HepG2 (cell line): Measurements from ENCODE around the gene OAF. TPM values are rescaled to one million over a fixed set of nuclear protein-coding genes. Genes with fewer than 3 reads are reported as not detected.

Source experiments
- CAMTA2 ChIP-seq: sonication (generic); formaldehyde crosslinking; IDR thresholded peaks from 2 replicates; pipeline ENCODE4 v1.4.0; 2020; ENCODE audit warnings: mild to moderate bottlenecking, missing genetic modification reagents, borderline replicate concordance
- CCDC6 ChIP-seq: sonication (generic); formaldehyde crosslinking; IDR thresholded peaks from 2 replicates; pipeline ENCODE4 v1.8.1; 2022; ENCODE audit warnings: mild to moderate bottlenecking, missing genetic modification reagents, moderate library complexity
- GTF2F1 ChIP-seq: fragments of 150-350 bp; IDR thresholded peaks from 2 replicates; pipeline ENCODE4 v1.6.1; 2014; ENCODE audit warnings: low read length
- ZNF775 ChIP-seq: sonication (generic); formaldehyde crosslinking; IDR thresholded peaks from 2 replicates; pipeline ENCODE4 v1.4.0; 2020; ENCODE audit warnings: missing genetic modification reagents, mild to moderate bottlenecking, moderate library complexity, borderline replicate concordance
- ZNF850 ChIP-seq: sonication (generic); formaldehyde crosslinking; conservative IDR thresholded peaks from 2 replicates; pipeline ENCODE4 v1.9.0; 2021; ENCODE audit warnings: mild to moderate bottlenecking, missing genetic modification reagents
- polyA plus RNA-seq, 8 experiments: library from polyadenylated mRNA; depleted of rRNA in 3 of 8; stranded (reverse) in 7 of 8; unstranded in 1 of 8; fragments of >200 nt; fragmentation: Illumina TruSeq in 4 of 8; extraction: Trizol in 4 of 8; gene quantifications; 2 replicates each; pipeline versions ENCODE4 v1.2.1 to v1.2.3, GENCODE V29; 2011 to 2016; ENCODE audit warnings: low read depth in 4 of 8, missing spikeins in 1 of 8, mixed read lengths in 1 of 8; ENCODE audit not compliant: insufficient read depth in 1 of 8
- total RNA-seq, 5 experiments: library from RNA; depleted of rRNA; stranded (reverse); fragments of >200 nt; fragmentation: Illumina TruSeq; extraction: Trizol; gene quantifications; 2 replicates each; pipeline ENCODE4 v1.2.3, GENCODE V29; 2016; ENCODE audit warnings: low read depth in 1 of 5
- TF ChIP-seq, protein P1 (sequence below): sonication (generic); formaldehyde crosslinking; IDR thresholded peaks from 2 replicates; pipeline ENCODE4 v1.4.0; 2020; ENCODE audit warnings: missing genetic modification reagents
- TF ChIP-seq, protein P2 (sequence below): sonication (generic); formaldehyde crosslinking; IDR thresholded peaks from 2 replicates; pipeline ENCODE4 v1.5.0; 2020; ENCODE audit warnings: mild to moderate bottlenecking, missing genetic modification reagents, borderline replicate concordance

The OAF gene
- total and polyA plus RNA-seq, 2 of the 13 experiments (the other 11 are each of a cell fraction or from before 2014, with no cell fraction given) = 63.7 to 94.6 TPM

DNA sequence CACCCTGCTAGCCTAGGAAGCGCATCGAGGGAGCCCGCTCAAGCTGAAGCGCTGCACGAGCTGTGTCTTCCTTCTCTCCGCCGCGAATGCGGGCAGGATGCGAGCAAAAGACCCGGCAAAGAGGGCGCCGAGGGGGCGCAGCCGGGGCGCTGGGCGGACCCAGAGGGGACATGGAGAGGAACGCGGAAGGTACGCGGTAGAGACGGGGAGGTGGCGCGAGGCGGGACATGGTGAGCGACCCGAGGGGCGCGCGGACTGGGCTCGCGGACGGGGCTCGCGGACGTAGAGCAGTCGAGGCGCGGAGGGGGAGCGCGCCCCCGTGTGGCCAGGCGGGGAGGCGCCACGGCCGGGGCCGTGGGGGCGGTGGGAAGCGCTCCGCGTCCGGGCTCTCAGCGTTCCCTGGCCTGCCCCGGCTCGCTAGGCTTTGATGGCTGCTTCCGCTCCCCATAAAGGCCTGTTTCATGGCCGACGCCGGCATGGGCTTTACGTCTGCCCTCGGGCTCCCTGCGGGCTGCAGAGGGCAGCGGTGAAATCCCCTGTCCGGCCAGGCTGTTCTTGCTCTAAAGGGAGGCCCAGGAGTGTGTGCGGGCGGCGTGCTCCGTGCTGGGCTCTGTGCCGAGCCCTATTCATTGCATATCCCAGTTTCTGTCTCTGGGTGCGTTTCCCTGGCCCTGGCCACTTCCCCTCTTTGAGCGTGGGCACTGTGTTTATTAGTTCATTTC lies 41.7 kb upstream of the OAF start (continued):
- TF ChIP-seq, protein P1, sequence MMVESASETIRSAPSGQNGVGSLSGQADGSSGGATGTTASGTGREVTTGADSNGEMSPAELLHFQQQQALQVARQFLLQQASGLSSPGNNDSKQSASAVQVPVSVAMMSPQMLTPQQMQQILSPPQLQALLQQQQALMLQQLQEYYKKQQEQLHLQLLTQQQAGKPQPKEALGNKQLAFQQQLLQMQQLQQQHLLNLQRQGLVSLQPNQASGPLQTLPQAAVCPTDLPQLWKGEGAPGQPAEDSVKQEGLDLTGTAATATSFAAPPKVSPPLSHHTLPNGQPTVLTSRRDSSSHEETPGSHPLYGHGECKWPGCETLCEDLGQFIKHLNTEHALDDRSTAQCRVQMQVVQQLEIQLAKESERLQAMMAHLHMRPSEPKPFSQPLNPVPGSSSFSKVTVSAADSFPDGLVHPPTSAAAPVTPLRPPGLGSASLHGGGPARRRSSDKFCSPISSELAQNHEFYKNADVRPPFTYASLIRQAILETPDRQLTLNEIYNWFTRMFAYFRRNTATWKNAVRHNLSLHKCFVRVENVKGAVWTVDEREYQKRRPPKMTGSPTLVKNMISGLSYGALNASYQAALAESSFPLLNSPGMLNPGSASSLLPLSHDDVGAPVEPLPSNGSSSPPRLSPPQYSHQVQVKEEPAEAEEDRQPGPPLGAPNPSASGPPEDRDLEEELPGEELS (CRISPR knock-in tag) = no peak
- TF ChIP-seq, protein P2, sequence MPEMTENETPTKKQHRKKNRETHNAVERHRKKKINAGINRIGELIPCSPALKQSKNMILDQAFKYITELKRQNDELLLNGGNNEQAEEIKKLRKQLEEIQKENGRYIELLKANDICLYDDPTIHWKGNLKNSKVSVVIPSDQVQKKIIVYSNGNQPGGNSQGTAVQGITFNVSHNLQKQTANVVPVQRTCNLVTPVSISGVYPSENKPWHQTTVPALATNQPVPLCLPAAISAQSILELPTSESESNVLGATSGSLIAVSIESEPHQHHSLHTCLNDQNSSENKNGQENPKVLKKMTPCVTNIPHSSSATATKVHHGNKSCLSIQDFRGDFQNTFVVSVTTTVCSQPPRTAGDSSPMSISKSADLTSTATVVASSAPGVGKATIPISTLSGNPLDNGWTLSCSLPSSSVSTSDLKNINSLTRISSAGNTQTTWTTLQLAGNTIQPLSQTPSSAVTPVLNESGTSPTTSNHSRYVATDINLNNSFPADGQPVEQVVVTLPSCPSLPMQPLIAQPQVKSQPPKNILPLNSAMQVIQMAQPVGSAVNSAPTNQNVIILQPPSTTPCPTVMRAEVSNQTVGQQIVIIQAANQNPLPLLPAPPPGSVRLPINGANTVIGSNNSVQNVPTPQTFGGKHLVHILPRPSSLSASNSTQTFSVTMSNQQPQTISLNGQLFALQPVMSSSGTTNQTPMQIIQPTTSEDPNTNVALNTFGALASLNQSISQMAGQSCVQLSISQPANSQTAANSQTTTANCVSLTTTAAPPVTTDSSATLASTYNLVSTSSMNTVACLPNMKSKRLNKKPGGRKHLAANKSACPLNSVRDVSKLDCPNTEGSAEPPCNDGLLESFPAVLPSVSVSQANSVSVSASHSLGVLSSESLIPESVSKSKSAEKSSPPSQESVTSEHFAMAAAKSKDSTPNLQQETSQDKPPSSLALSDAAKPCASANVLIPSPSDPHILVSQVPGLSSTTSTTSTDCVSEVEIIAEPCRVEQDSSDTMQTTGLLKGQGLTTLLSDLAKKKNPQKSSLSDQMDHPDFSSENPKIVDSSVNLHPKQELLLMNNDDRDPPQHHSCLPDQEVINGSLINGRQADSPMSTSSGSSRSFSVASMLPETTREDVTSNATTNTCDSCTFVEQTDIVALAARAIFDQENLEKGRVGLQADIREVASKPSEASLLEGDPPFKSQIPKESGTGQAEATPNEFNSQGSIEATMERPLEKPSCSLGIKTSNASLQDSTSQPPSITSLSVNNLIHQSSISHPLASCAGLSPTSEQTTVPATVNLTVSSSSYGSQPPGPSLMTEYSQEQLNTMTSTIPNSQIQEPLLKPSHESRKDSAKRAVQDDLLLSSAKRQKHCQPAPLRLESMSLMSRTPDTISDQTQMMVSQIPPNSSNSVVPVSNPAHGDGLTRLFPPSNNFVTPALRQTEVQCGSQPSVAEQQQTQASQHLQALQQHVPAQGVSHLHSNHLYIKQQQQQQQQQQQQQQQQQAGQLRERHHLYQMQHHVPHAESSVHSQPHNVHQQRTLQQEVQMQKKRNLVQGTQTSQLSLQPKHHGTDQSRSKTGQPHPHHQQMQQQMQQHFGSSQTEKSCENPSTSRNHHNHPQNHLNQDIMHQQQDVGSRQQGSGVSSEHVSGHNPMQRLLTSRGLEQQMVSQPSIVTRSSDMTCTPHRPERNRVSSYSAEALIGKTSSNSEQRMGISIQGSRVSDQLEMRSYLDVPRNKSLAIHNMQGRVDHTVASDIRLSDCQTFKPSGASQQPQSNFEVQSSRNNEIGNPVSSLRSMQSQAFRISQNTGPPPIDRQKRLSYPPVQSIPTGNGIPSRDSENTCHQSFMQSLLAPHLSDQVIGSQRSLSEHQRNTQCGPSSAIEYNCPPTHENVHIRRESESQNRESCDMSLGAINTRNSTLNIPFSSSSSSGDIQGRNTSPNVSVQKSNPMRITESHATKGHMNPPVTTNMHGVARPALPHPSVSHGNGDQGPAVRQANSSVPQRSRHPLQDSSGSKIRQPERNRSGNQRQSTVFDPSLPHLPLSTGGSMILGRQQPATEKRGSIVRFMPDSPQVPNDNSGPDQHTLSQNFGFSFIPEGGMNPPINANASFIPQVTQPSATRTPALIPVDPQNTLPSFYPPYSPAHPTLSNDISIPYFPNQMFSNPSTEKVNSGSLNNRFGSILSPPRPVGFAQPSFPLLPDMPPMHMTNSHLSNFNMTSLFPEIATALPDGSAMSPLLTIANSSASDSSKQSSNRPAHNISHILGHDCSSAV (CRISPR knock-in tag) = no peak
- TF ChIP-seq ZNF775 (no peak), CAMTA2 (CRISPR knock-in tag) (no peak), CCDC6 (no peak), GTF2F1 (no peak), ZNF850 (no peak)
